SK-N-SH treated with all-trans-retinoic acid at 6 μM for 48 hours (cell line): Measurements from ENCODE around the gene CDH4.

ENCODE experiments used
- ATAC-seq: fragments of 200-7000 bp; cut with Tn5 transposase; 3 replicates; pipeline ENCODE4 v1.9.1; 2020; ENCODE audit warnings: mild to moderate bottlenecking, moderate library complexity
- ARNTL ChIP-seq: fragments of 450-650 bp; formaldehyde crosslinking; IDR thresholded peaks from 2 replicates; pipeline ENCODE4 v1.5.0; 2020; ENCODE audit warnings: low read depth, mild to moderate bottlenecking, moderate library complexity, borderline replicate concordance
- BACH2 ChIP-seq: fragments of 250-450 bp; sonication (Bioruptor Pico); IDR thresholded peaks from 2 replicates; pipeline ENCODE4 v1.9.0; 2021; ENCODE audit warnings: mild to moderate bottlenecking, borderline replicate concordance
- CREB5 ChIP-seq: fragments of 250-450 bp; sonication (Bioruptor Pico); IDR thresholded peaks from 2 replicates; pipeline ENCODE4 v1.5.1; 2020; ENCODE audit warnings: low read depth, mild to moderate bottlenecking, moderate library complexity
- CSDC2 ChIP-seq: fragments of 250-450 bp; sonication (Bioruptor Pico); IDR thresholded peaks from 2 replicates; pipeline ENCODE4 v1.5.0; 2020; ENCODE audit warnings: mild to moderate bottlenecking, moderate library complexity
- CSRNP3 ChIP-seq: fragments of 250-450 bp; sonication (Bioruptor Pico); IDR thresholded peaks from 2 replicates; pipeline ENCODE4 v1.5.1; 2021; ENCODE audit warnings: mild to moderate bottlenecking, moderate library complexity
- GLIS3 ChIP-seq: fragments of 250-450 bp; sonication (Bioruptor Pico); IDR thresholded peaks from 2 replicates; pipeline ENCODE4 v1.5.0; 2020; ENCODE audit warnings: mild to moderate bottlenecking, moderate library complexity
- OSR1 ChIP-seq: fragments of 250-450 bp; sonication (Bioruptor Pico); IDR thresholded peaks from 2 replicates; pipeline ENCODE4 v1.8.0; 2022; ENCODE audit warnings: moderate library complexity, mild to moderate bottlenecking, inconsistent platforms
- PATZ1 ChIP-seq: fragments of 250-450 bp; sonication (Bioruptor Pico); IDR thresholded peaks from 2 replicates; pipeline ENCODE4 v1.8.0; 2020; ENCODE audit warnings: mild to moderate bottlenecking, moderate library complexity, borderline replicate concordance
- PPARA ChIP-seq: fragments of 250-450 bp; sonication (Bioruptor Pico); IDR thresholded peaks from 2 replicates; pipeline ENCODE4 v1.5.0; 2020; ENCODE audit warnings: mild to moderate bottlenecking, borderline replicate concordance
- RARB ChIP-seq: fragments of 250-450 bp; sonication (Bioruptor Pico); IDR thresholded peaks from 2 replicates; pipeline ENCODE4 v1.8.0; 2021; ENCODE audit warnings: mild to moderate bottlenecking, moderate library complexity
- SNAI2 ChIP-seq: fragments of 250-450 bp; sonication (Bioruptor Pico); IDR thresholded peaks from 2 replicates; pipeline ENCODE4 v1.5.0; 2020; ENCODE audit warnings: mild to moderate bottlenecking, moderate library complexity
- TOX ChIP-seq: fragments of 250-450 bp; sonication (Bioruptor Pico); IDR thresholded peaks from 2 replicates; pipeline ENCODE4 v1.8.0; 2021; ENCODE audit warnings: mild to moderate bottlenecking, moderate library complexity, borderline replicate concordance
- TSHZ2 ChIP-seq: fragments of 250-450 bp; sonication (Bioruptor Pico); IDR thresholded peaks from 2 replicates; pipeline ENCODE4 v1.5.0; 2020; ENCODE audit warnings: mild to moderate bottlenecking, moderate library complexity
- ZC3H10 ChIP-seq: fragments of 250-450 bp; sonication (Bioruptor Pico); IDR thresholded peaks from 2 replicates; pipeline ENCODE4 v1.5.1; 2021; ENCODE audit warnings: mild to moderate bottlenecking, moderate library complexity
- ZFP3 ChIP-seq: fragments of 250-450 bp; sonication (Bioruptor Pico); IDR thresholded peaks from 2 replicates; pipeline ENCODE4 v1.5.0; 2020; ENCODE audit warnings: mild to moderate bottlenecking, moderate library complexity
- ZFP30 ChIP-seq: fragments of 450-650 bp; formaldehyde crosslinking; IDR thresholded peaks from 2 replicates; pipeline ENCODE4 v1.5.0; 2022; ENCODE audit warnings: mild to moderate bottlenecking, moderate library complexity
- ZNF70 ChIP-seq: fragments of 450-650 bp; formaldehyde crosslinking; IDR thresholded peaks from 2 replicates; pipeline ENCODE4 v1.5.0; 2020; ENCODE audit warnings: mild to moderate bottlenecking, moderate library complexity
- ZNF8 ChIP-seq: fragments of 450-650 bp; formaldehyde crosslinking; IDR thresholded peaks from 2 replicates; pipeline ENCODE4 v1.5.0; 2020; ENCODE audit warnings: mild to moderate bottlenecking, moderate library complexity

The CDH4 gene

GRCh38 chr20:61810738-61811135, 558.7 kb downstream of the CDH4 start (continued):
- no peak for TF ChIP-seq ZFP30 (CRISPR knock-in tag)
- no peak for TF ChIP-seq BACH2 (CRISPR knock-in tag)
- TF ChIP-seq ZNF70 (CRISPR knock-in tag) = no peak
- no peak for TF ChIP-seq TOX (CRISPR knock-in tag)

GRCh38 chr20:61811166-61811565, 559.1 kb downstream of the CDH4 start:
- ATAC-seq = no peak

GRCh38 chr20:61812121-61812844, 560.2 kb downstream of the CDH4 start:
- ATAC-seq = no peak
- TF ChIP-seq GLIS3 (CRISPR knock-in tag) = no peak

More at GRCh38 chr20:61811166-61811565, 559.1 kb downstream of the CDH4 start:
- TF ChIP-seq PATZ1 = no peak
- TF ChIP-seq SNAI2 (CRISPR knock-in tag) = no peak
- no peak for TF ChIP-seq ZNF8 (CRISPR knock-in tag)
- TF ChIP-seq RARB = no peak
- no peak for TF ChIP-seq PPARA

- no peak for TF ChIP-seq ZFP30 (CRISPR knock-in tag)
- no peak for TF ChIP-seq ARNTL (CRISPR knock-in tag)
- TF ChIP-seq ZFP3 (CRISPR knock-in tag) = no peak
- no peak for TF ChIP-seq CSDC2
- no peak for TF ChIP-seq OSR1
- TF ChIP-seq TSHZ2 (CRISPR knock-in tag) = no peak
- no peak for TF ChIP-seq PPARA
- TF ChIP-seq CREB5 (CRISPR knock-in tag) = no peak
- TF ChIP-seq ZC3H10 (CRISPR knock-in tag) = no peak
- TF ChIP-seq PATZ1 = no peak
- TF ChIP-seq CSRNP3 (CRISPR knock-in tag) = no peak
- no peak for TF ChIP-seq GLIS3 (CRISPR knock-in tag)
- TF ChIP-seq SNAI2 (CRISPR knock-in tag) = no peak
- no peak for ATAC-seq
These were observed 560.9 kb downstream of the CDH4 start for GRCh38 chr20:61812845-61813485.
